Measurements from ENCODE around the gene HIF3A. TPM values are rescaled to one million over a fixed set of nuclear protein-coding genes. Genes with fewer than 3 reads are reported as not detected.
"Not testable (repeated sequence)": the region's sequence is repeated elsewhere in the genome, so short reads cannot be mapped to it uniquely, and the experiment has no call there.

HIF3A gene
- total RNA-seq, 2 donors from 2014 or later: 42.8 to 97.6 TPM

GRCh38 chr19:46256855-46257254, 40.0 kb upstream of the HIF3A start:
- Histone ChIP-seq H3K36me3 (no peaks in the 10 kb centered on the region), H3K4me3 (no peak overlapping the region), H3K27me3 (replicated peaks; ENCODE audit: insufficient read depth) (peaks cover 3% of the 10 kb centered on the region), H3K27ac (no peak overlapping the region), H3K9me3 (no peaks in the 10 kb centered on the region), H3K4me1 (replicated peaks) (no peaks in the 10 kb centered on the region)
- intact Hi-C loops (cut with DNase I): no loop called here
- TF ChIP-seq POLR2A (IDR thresholded peaks at IDR 0.05) (no peak), CTCF (IDR thresholded peaks at IDR 0.05) (no peak), POLR2AphosphoS5 (IDR thresholded peaks at IDR 0.05) (no peak)
- DNase-seq (ENCODE audit: low spot score): no peak
- 62% methylated on average over 8 of the region's 8 CpGs for WGBS

GRCh38 chr19:46261501-46261900, 35.3 kb upstream of the HIF3A start:
- H3K9me3 ChIP-seq; H3K27ac ChIP-seq; H3K4me3 ChIP-seq; H3K4me1 ChIP-seq (replicated peaks); H3K36me3 ChIP-seq; H3K27me3 ChIP-seq (replicated peaks; ENCODE audit: insufficient read depth); intact Hi-C loops (cut with DNase I); DNase-seq (ENCODE audit: low spot score): not testable (repeated sequence)
- WGBS: 62% methylated on average over 7 of the region's 7 CpGs

- H3K27ac ChIP-seq; DNase-seq (ENCODE audit: low spot score); intact Hi-C loops (cut with DNase I); H3K4me1 ChIP-seq (replicated peaks); H3K9me3 ChIP-seq; H3K36me3 ChIP-seq; H3K27me3 ChIP-seq (replicated peaks; ENCODE audit: insufficient read depth); H3K4me3 ChIP-seq: not testable (repeated sequence)
- 49% methylated on average over 11 of the region's 11 CpGs for WGBS
Measured at GRCh38 chr19:46262684-46263296, 34.1 kb upstream of the HIF3A start.

GRCh38 chr19:46264801-46265200, 32.0 kb upstream of the HIF3A start:
- not testable (repeated sequence) for DNase-seq (ENCODE audit: low spot score); H3K4me1 ChIP-seq (replicated peaks); H3K9me3 ChIP-seq; H3K27ac ChIP-seq; H3K4me3 ChIP-seq; H3K36me3 ChIP-seq; H3K27me3 ChIP-seq (replicated peaks; ENCODE audit: insufficient read depth)
- WGBS: 77% methylated on average over 5 of the region's 5 CpGs
- intact Hi-C loops (cut with DNase I): loop anchor here (2.0 to 5.0 kb wide), 2 partner anchors 182 to 238 kb away; no protein-coding TSS in a partner anchor

- Histone ChIP-seq H3K9me3 (no peaks in the 10 kb centered on the region), H3K4me3 (no peak overlapping the region), H3K4me1 (replicated peaks) (no peaks in the 10 kb centered on the region), H3K27ac (no peak overlapping the region), H3K27me3 (replicated peaks; ENCODE audit: insufficient read depth) (peaks cover 2% of the 10 kb centered on the region), H3K36me3 (no peaks in the 10 kb centered on the region)
- peak; percentile 56 to 93 (median 88) for TF ChIP-seq CTCF (IDR thresholded peaks at IDR 0.05)
- TF ChIP-seq POLR2A (IDR thresholded peaks at IDR 0.05): no peak
- TF ChIP-seq POLR2AphosphoS5 (IDR thresholded peaks at IDR 0.05): peak; percentile 12
- DNase-seq (ENCODE audit: low spot score): peak; percentile 72
- intact Hi-C loops (cut with DNase I): loop anchor here (2.0 to 5.0 kb wide), 2 partner anchors 183 to 238 kb away; no protein-coding TSS in a partner anchor
- WGBS: 19% methylated on average over 10 of the region's 10 CpGs
Measured at GRCh38 chr19:46265217-46265828, 31.5 kb upstream of the HIF3A start.

- Histone ChIP-seq H3K4me3 (no peak overlapping the region), H3K27me3 (replicated peaks; ENCODE audit: insufficient read depth) (no peaks in the 10 kb centered on the region), H3K36me3 (no peaks in the 10 kb centered on the region), H3K9me3 (no peaks in the 10 kb centered on the region), H3K4me1 (replicated peaks) (no peaks in the 10 kb centered on the region), H3K27ac (no peak overlapping the region)
- no peak for DNase-seq (ENCODE audit: low spot score)
- no peak for TF ChIP-seq POLR2AphosphoS5 (IDR thresholded peaks at IDR 0.05)
- no peak for TF ChIP-seq CTCF (IDR thresholded peaks at IDR 0.05)
- no peak for TF ChIP-seq POLR2A (IDR thresholded peaks at IDR 0.05)
- 92% methylated on average over 7 of the region's 7 CpGs for WGBS
- intact Hi-C loops (cut with DNase I): loop anchor here (5.0 kb wide), 1 partner anchor 242 kb away; no protein-coding TSS in a partner anchor
Measured at GRCh38 chr19:46269101-46269500, 27.7 kb upstream of the HIF3A start.
